Immature natural killer cell (primary cell): ENCODE measurements around the gene TOMM40. TPM values are rescaled to one million over a fixed set of nuclear protein-coding genes. Genes with fewer than 3 reads are reported as not detected.
A peak's percentile ranks its signal among the peaks of the same experiment; 100 is the strongest.
"Not testable (repeated sequence)": the region's sequence is repeated elsewhere in the genome, so short reads cannot be mapped to it uniquely, and the experiment has no call there.

ENCODE experiments used
- DNase-seq, 3 donors: peaks; one replicate each; pipeline ENCODE4 v3.0.0; 2022; ENCODE audit warnings: mixed read lengths in 1 of 3
- H3K27ac Mint-ChIP-seq, 6 donors: one replicate each; pipeline ENCODE4 v1.8.0; 2020; ENCODE audit warnings: mixed read lengths in 6 of 6, mild to moderate bottlenecking in 5 of 6, inconsistent platforms in 4 of 6, moderate library complexity in 3 of 6
- H3K27me3 Mint-ChIP-seq, 3 donors: one replicate each; pipeline ENCODE4 v1.8.0; 2020 to 2021; ENCODE audit warnings: low read depth in 3 of 3, mild to moderate bottlenecking in 3 of 3, mixed read lengths in 3 of 3, moderate library complexity in 3 of 3, inconsistent platforms in 1 of 3
- H3K36me3 Mint-ChIP-seq, 3 donors: one replicate each; pipeline ENCODE4 v1.8.0; 2020; ENCODE audit warnings: mixed read lengths in 3 of 3, inconsistent platforms in 2 of 3, mild to moderate bottlenecking in 2 of 3
- H3K4me1 Mint-ChIP-seq, 2 donors: one replicate each; pipeline ENCODE4 v1.8.0; 2020; ENCODE audit warnings: inconsistent platforms in 2 of 2, mild to moderate bottlenecking in 2 of 2, mixed read lengths in 2 of 2, moderate library complexity in 1 of 2
- H3K4me3 Mint-ChIP-seq, 5 donors: one replicate each; pipeline ENCODE4 v1.8.0; 2020; ENCODE audit warnings: mild to moderate bottlenecking in 5 of 5, mixed read lengths in 5 of 5, inconsistent platforms in 3 of 5, moderate library complexity in 3 of 5
- H3K9me3 Mint-ChIP-seq, 6 donors: one replicate each; pipeline ENCODE4 v1.8.0; 2020; ENCODE audit warnings: mild to moderate bottlenecking in 6 of 6, mixed read lengths in 6 of 6, inconsistent platforms in 4 of 6, moderate library complexity in 3 of 6
- polyA plus RNA-seq, 3 donors: library from polyadenylated mRNA; unstranded; fragments of 300-500 nt; fragmentation: Illumina TruSeq; gene quantifications; one replicate each; pipeline ENCODE4 v1.2.3, GENCODE V29; 2021

Gene TOMM40
- polyA plus RNA-seq, 3 donors from 2014 or later, result 15.5 to 39.7 (median 25.6) TPM

DNA sequence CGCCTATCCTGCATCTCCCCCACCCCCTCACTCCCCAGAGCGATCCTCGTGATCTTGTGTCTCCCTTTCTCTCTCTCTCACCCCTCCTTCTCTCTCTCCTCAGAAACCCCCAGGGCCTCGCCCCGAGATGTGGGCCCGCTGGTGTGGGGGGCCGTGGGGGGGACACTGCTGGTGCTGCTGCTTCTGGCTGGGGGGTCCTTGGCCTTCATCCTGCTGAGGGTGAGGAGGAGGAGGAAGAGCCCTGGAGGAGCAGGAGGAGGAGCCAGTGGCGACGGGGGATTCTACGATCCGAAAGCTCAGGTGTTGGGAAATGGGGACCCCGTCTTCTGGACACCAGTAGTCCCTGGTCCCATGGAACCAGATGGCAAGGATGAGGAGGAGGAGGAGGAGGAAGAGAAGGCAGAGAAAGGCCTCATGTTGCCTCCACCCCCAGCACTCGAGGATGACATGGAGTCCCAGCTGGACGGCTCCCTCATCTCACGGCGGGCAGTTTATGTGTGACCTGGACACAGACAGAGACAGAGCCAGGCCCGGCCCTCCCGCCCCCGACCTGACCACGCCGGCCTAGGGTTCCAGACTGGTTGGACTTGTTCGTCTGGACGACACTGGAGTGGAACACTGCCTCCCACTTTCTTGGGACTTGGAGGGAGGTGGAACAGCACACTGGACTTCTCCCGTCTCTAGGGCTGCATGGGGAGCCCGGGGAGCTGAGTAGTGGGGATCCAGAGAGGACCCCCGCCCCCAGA lies 12.8 kb upstream of the TOMM40 start:
- no peak overlapping the region for H3K4me3 Mint-ChIP-seq
- peaks cover 0 to 2% (median 2%) of the 10 kb centered on the region in 3 donors for H3K27me3 Mint-ChIP-seq
- H3K36me3 Mint-ChIP-seq, result no peaks in the 10 kb centered on the region
- no peak overlapping the region for H3K27ac Mint-ChIP-seq
- DNase-seq, result no peak
- H3K9me3 Mint-ChIP-seq, result no peaks in the 10 kb centered on the region
- H3K4me1 Mint-ChIP-seq, result no peaks in the 10 kb centered on the region

DNA sequence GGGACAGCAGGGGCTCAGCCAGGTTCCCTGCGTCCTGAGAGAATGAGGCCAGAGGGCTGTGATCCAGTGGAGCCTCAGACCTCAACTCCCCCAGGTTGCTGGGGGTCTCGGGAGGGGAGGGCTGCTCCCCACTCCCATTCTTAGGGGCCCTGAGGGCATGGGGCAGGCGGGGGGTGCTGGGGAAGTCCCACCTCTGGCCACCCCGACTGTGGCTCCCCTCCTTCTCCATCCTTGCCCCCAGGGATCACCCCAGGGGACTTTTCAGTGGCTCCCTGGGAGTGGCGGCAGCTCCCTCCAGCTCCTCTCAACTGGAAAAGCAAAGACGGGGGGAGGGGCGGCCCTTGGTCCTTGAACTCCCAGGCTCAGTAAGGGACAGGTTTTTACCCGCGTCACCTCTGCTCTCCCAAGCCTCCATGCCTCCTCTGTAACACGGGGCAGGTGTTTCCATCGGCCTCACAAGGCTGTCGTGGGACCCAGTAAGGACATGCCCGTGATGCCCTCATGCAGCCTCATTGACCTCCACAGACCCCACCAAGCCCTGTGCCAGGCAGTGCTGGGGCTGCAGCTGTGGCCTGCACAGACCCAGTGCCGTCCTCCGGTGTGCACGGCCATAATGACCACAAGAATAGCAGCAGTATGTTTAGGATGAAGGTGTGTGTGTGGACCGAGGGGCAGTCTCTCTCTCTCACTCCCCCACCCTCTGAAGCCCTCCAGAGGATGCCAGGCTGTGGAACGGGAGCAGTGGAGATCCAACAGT lies 11.6 kb upstream of the TOMM40 start:
- Mint-ChIP-seq H3K4me1 (no peaks in the 10 kb centered on the region), H3K36me3 (no peaks in the 10 kb centered on the region), H3K4me3 (no peak overlapping the region), H3K27me3 (peaks cover 0 to 3% (median 2%) of the 10 kb centered on the region in 3 donors), H3K9me3 (no peaks in the 10 kb centered on the region), H3K27ac (no peak overlapping the region)
- DNase-seq, result no peak

DNA sequence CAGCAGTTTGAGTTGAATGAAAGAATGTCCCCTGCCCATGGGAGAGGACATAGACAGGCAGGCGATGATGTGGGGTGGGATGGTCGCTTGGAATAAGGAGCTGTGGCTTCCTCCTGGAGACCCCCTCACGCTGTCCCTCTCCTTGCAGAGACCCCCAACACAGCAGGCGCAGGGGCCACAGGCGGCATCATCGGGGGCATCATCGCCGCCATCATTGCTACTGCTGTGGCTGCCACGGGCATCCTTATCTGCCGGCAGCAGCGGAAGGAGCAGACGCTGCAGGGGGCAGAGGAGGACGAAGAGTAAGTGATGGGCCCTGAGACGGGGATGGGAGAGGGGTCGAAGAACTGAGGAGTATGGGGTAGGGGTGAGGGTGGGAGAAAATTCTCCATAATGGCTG lies 9.0 kb upstream of the TOMM40 start:
- H3K27me3 Mint-ChIP-seq, result peaks cover 0 to 3% (median 0%) of the 10 kb centered on the region in 3 donors
- H3K9me3 Mint-ChIP-seq, result no peaks in the 10 kb centered on the region
- H3K4me3 Mint-ChIP-seq, result no peak overlapping the region
- no peaks in the 10 kb centered on the region for H3K4me1 Mint-ChIP-seq
- H3K27ac Mint-ChIP-seq, result no peak overlapping the region
- H3K36me3 Mint-ChIP-seq, result no peaks in the 10 kb centered on the region
- no peak for DNase-seq

DNA sequence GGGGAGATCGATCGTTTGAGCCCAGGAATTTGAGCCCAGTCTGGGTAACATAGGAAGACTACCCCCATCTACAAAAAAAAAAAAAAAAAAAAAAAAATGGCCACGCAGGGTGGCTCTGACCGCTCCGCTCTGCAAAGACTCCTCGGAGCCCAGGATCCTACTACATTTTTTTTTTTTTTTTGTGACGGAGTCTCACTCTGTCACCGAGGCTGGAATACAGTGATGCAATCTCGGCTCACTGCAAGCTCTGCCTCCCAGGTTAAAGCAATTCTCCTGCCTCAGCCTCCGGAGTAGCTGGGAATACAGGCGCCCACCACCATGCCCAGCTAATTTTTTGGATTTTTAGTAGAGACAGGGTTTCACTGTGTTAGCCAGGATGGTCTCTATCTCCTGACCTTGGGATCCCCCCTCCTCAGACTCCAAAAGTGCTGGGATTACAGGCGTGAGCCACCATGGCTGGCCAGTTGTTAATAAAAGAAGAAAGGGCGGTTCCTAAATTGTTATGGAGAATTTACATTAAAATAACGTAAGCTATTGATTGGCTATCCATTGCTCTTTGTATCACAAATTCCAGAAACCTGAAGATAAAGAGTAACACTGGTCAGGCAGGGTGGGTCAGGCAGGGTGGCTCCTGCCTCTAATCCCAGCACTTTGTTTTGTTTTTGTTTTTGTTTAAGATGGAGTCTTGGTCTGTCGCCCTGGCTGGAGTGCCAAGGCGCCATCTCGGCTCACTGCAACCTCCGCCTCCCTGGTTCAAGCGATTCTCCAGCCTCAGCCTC lies 8.2 kb upstream of the TOMM40 start:
- not testable (repeated sequence) for H3K9me3 Mint-ChIP-seq, H3K27me3 Mint-ChIP-seq, DNase-seq, H3K36me3 Mint-ChIP-seq, H3K4me3 Mint-ChIP-seq, H3K4me1 Mint-ChIP-seq, H3K27ac Mint-ChIP-seq

DNA sequence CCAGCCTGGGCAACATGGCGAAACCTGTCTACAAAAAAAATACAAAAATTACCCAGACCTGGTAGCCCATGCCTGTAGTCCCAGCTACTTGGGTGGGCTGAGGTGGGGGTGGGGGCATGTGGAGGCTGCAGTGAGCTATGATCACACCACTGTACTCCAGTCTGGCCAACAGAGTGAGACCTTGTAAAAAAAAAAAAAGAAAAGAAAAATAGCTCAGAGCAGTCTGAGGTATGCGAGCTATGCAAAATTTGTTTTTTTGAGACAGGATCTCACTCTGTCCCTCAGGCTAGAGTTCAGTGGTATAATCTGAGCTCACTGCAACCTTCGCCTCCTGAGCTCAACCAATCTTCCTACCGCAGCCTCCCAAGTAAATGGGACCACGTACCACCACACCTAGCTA lies 7.1 kb upstream of the TOMM40 start:
- H3K4me3 Mint-ChIP-seq, result no peak overlapping the region
- H3K9me3 Mint-ChIP-seq, result no peaks in the 10 kb centered on the region
- H3K4me1 Mint-ChIP-seq, result peaks cover 1 to 3% of the 10 kb centered on the region in 2 donors
- H3K27me3 Mint-ChIP-seq, result peaks cover 0 to 3% (median 0%) of the 10 kb centered on the region in 3 donors
- no peak for DNase-seq
- H3K36me3 Mint-ChIP-seq, result no peaks in the 10 kb centered on the region
- H3K27ac Mint-ChIP-seq, result no peak overlapping the region

DNA sequence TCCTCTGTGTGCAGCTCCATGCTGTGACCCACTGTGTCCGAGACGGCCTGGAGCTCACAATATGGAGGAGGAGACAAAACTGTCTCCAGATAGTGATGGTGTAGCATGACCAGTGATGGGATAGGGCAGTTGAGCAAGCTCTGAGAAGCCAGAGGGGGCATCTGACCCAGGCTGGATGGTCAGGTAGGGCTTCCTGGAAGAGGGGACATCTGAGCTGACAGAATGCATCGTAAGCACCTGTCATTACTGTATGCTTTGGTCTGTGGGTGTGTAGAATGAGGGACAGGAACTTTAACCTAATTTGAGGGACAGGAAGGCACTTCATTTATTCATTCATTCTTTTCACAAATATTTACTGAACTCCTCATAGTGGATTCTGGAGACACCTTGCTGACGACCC lies 6.5 kb upstream of the TOMM40 start:
- Mint-ChIP-seq H3K27me3 (peaks cover 0 to 3% (median 0%) of the 10 kb centered on the region in 3 donors), H3K4me1 (peaks cover 6% of the 10 kb centered on the region in 2 donors), H3K36me3 (no peaks in the 10 kb centered on the region), H3K4me3 (no peak overlapping the region), H3K27ac (no peak overlapping the region), H3K9me3 (no peaks in the 10 kb centered on the region)
- no peak for DNase-seq

DNA sequence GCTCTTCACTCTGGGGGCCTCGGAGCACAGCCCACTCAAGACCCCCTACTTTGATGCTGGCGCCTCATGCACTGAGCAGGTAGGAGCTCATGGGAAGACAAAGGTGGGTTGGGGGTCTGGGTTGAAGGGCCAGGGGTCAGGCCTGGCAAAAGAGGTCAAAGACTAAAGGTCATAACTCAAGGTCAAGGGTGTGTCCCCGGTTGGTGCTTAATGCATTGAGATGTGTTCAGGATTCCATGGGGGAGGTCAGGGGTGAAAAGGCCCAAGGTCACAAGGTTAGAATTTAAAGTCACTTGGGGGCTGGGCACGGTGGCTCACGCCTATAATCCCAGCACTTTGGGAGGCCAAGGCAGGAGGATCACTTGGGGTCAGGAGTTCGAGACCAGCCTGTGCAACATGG lies 4.9 kb upstream of the TOMM40 start:
- peaks cover 5 to 10% (median 8%) of the 10 kb centered on the region in 3 donors for H3K27me3 Mint-ChIP-seq
- no peak overlapping the region for H3K27ac Mint-ChIP-seq
- H3K9me3 Mint-ChIP-seq, result no peaks in the 10 kb centered on the region
- no peak for DNase-seq
- H3K36me3 Mint-ChIP-seq, result no peaks in the 10 kb centered on the region
- no peak overlapping the region for H3K4me3 Mint-ChIP-seq
- H3K4me1 Mint-ChIP-seq, result peaks cover 12 to 13% of the 10 kb centered on the region in 2 donors

DNA sequence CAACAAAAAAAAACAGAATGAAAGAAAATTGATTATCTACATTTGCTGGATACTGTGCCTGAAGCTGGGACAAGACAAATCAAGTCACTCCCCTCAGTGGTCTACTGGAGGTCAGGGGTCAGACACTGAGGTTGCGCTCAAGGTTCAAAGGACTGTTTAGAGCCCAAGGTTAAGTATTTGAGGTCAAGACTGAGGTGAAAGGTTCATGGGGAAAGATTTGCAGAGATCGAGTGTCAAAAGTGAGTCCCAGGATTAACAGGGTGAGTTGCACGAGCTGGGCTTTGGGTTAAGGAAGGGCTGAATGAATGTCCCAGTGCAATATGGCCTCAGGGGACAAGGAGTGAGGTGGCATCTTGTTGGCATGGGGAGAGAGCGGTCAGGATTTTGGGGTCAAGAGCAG lies 3.4 kb upstream of the TOMM40 start:
- Mint-ChIP-seq H3K27me3 (peaks cover 5 to 10% (median 6%) of the 10 kb centered on the region in 3 donors), H3K9me3 (no peaks in the 10 kb centered on the region), H3K27ac (peak overlapping the region in 1 of 6 donors; percentile 71), H3K36me3 (peaks cover 0 to 1% (median 0%) of the 10 kb centered on the region in 3 donors), H3K4me1 (peaks cover 23 to 26% of the 10 kb centered on the region in 2 donors), H3K4me3 (peak overlapping the region in 4 of 5 donors; percentile 2 to 18 (median 12))
- DNase-seq, result no peak

DNA sequence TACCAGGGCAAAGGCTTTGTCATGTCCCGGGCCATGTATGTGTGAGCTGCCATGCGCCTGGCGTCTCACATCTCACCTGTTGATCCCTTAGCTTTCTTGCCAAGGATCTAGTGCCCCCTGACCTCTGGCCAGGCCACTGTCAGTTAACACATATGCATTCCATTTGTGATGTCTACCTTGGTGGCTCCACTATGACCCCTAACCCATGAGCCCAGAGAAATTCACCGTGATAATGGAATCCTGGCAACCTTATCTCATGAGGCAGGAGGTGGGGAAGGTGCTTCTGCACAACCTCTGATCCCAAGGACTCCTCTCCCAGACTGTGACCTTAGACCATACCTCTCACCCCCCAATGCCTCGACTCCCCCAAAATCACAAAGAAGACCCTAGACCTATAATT lies 2.7 kb upstream of the TOMM40 start:
- not testable (repeated sequence) for H3K27ac Mint-ChIP-seq, DNase-seq, H3K36me3 Mint-ChIP-seq, H3K9me3 Mint-ChIP-seq
- Mint-ChIP-seq H3K4me3 (peak overlapping the region in 2 of 5 donors; percentile 24 to 29), H3K4me1 (peaks cover 29 to 33% of the 10 kb centered on the region in 2 donors), H3K27me3 (peaks cover 5 to 10% (median 6%) of the 10 kb centered on the region in 3 donors)

DNA sequence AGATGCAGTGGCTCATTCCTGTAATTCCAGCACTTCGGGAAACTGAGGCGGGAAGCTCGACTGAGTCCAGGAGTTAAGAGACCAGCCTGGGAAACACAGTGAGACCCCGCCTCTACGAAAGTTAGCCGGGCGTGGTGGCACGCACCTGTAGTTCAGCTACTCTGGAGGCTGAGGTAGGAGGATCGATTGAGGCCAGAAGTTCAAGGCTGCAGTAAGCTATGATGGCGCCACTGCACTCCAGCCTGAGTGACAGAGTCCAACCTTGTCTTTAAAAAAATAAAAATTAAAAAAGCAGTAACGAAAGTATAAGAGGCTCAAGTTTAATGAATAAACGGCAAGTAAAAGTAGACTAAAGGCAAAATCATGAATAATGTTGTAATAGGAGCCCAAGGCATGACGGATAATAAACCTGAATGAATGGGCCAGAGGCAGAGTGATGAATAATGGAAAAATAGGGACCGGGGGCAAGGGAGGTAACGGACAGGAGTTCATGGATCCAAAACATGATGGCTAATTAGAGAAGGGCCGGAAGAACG lies 1.2 kb upstream of the TOMM40 start:
- peaks cover 0 to 11% (median 2%) of the 10 kb centered on the region in 3 donors for H3K36me3 Mint-ChIP-seq

DNA sequence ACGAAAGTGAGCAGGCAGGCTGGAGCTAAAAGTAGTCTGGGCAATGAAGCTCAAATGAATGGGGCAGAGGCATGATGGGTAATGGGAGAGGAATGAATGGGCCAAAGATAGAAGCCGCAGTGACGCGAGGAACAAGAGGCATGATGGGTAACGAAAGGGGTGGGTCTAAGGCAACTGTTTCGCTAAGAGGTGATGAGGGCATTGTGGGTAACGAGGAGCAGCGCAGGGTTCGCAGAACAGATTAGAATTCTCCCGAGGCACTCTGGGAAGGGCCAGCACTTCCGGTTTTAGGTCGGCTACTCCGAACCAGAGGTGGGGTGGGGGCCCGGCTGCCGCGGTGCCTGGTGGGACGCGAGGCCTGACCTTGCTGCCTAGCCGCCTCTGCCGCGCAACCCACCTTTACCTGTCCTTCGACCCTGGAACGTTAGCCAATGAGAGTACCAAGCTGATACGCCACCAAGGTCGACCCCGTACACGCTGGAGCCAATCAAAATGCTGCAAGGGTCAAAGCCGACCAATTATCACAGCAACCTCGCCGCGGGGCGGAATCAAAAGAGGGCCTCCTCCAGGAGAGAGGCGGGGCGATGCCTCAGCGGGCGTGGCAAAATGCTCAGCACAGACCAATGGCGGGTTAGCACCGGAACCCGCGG lies 563 bp upstream of the TOMM40 start:
- peak overlapping the region; percentile 84 to 91 (median 89) for H3K4me3 Mint-ChIP-seq
- DNase-seq, result peak; percentile 100
- H3K36me3 Mint-ChIP-seq, result peaks cover 0 to 13% (median 4%) of the 10 kb centered on the region in 3 donors
- no peaks in the 10 kb centered on the region for H3K9me3 Mint-ChIP-seq
- H3K27me3 Mint-ChIP-seq, result peaks cover 5 to 13% (median 7%) of the 10 kb centered on the region in 3 donors
- peak overlapping the region; percentile 85 to 97 (median 93) for H3K27ac Mint-ChIP-seq
- H3K4me1 Mint-ChIP-seq, result peaks cover 29 to 33% of the 10 kb centered on the region in 2 donors

More for the DNA sequence above, 1.2 kb upstream of the TOMM40 start:
- Mint-ChIP-seq H3K27me3 (peaks cover 5 to 12% (median 7%) of the 10 kb centered on the region in 3 donors), H3K27ac (peak overlapping the region; percentile 85 to 97 (median 93)), H3K4me3 (peak overlapping the region; percentile 84 to 91 (median 89)), H3K9me3 (no peaks in the 10 kb centered on the region), H3K4me1 (peaks cover 29 to 33% of the 10 kb centered on the region in 2 donors)
- no peak for DNase-seq

DNA sequence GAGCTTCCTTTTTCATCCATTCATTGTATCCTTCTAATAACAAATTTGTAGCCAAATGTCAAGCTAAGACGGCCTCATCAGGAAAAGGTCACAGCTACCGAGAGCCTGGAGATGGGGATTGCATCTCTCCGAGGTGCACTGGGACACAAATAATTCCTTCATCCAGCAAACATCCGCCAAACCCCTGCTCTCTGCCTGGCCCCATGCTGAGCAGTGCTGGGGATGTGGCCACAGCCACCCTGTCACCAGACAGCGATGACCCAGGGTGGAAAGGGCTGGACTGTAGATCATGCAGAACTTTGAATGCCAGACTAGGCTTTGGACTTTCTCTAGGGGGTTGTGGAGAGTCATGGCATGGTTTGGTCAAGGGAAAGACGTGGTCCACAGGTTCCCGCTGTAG lies 1.9 kb downstream of the TOMM40 start:
- Mint-ChIP-seq H3K4me1 (peaks cover 29 to 33% of the 10 kb centered on the region in 2 donors), H3K9me3 (no peaks in the 10 kb centered on the region), H3K36me3 (peaks cover 0 to 13% (median 4%) of the 10 kb centered on the region in 3 donors), H3K4me3 (peak overlapping the region; percentile 86 to 93 (median 88)), H3K27ac (peak overlapping the region in 3 of 6 donors; percentile 11 to 85 (median 35)), H3K27me3 (peaks cover 5 to 13% (median 7%) of the 10 kb centered on the region in 3 donors)
- no peak for DNase-seq
